Testis (tissue), 2 donors: ENCODE results near the gene SNX10.

Experiments used
- CTCF ChIP-seq, 3 experiments: fragments of 450-650 bp in 2 of 3; fragments of 200-600 bp in 1 of 3; sonication (generic) in 1 of 3; IDR thresholded peaks; one replicate each; pipeline ENCODE4 v1.5.1; 2016 to 2019; ENCODE audit warnings: antibody characterized with exemption in 3 of 3, mild to moderate bottlenecking in 2 of 3, moderate library complexity in 1 of 3
- POLR2A ChIP-seq: fragments of 450-650 bp; IDR thresholded peaks from one replicate; pipeline ENCODE4 v1.6.1; 2017; ENCODE audit warnings: antibody characterized with exemption, mild to moderate bottlenecking, moderate library complexity

DNA sequence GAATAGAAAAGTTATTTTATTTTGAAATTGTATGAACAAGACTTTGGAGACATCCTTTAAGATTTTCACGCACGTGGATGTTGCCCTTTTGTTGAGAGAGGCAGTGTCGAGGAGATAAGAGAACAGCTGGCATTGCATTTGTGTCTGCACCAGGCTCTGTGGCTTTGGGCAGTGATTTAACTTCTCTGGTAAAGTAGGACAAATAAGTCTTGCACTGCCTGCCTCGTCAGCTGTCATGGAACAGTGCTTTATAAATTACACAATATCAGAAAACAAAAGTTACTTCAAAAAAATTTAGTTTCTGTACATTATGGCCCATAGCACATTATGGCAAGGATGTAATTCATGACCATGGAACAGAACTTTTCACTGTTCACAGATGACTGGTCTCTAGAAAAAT, 20.1 kb downstream of the SNX10 start:
- TF ChIP-seq CTCF (IDR thresholded peaks at IDR 0.05) = no peak
- no peak for TF ChIP-seq POLR2A
